Measurements from ENCODE around the gene EHD1. TPM values are rescaled to one million over a fixed set of nuclear protein-coding genes. Genes with fewer than 3 reads are reported as not detected.

The EHD1 gene
- total RNA-seq, 2 experiments from 2014 or later: 101 to 153 TPM

GRCh38 chr11:64892411-64892831 lies 14.0 kb upstream of the EHD1 start:
- H3K4me3 ChIP-seq (ENCODE audit: low read depth, low read length, poor library complexity, severe bottlenecking): no peak overlapping the region
- no peak overlapping the region for H2AFZ ChIP-seq (ENCODE audit: low read length)
- H4K20me1 ChIP-seq (ENCODE audit: insufficient read depth, low read length): no peaks in the 10 kb centered on the region
- POLR2A ChIA-PET: interaction anchor here (2.0 kb wide), 1 partner anchor 44 kb away, joined by 4 read pairs; no protein-coding TSS in a partner anchor
- H3K4me1 ChIP-seq (ENCODE audit: insufficient read depth, low read length, poor library complexity, severe bottlenecking): peaks cover 22% of the 10 kb centered on the region
- H3K4me2 ChIP-seq (ENCODE audit: low read length): no peak overlapping the region
- H3K9me3 ChIP-seq (ENCODE audit: low read length): no peaks in the 10 kb centered on the region
- no peaks in the 10 kb centered on the region for H3K79me2 ChIP-seq (ENCODE audit: insufficient read depth, low read depth, low read length)
- intact Hi-C loops (cut with micrococcal nuclease; ENCODE audit: unreplicated experiment): loop anchor here (5.0 kb wide), 1 partner anchor 105 kb away; no protein-coding TSS in a partner anchor
- no peak for DNase-seq (ENCODE audit: low spot score)
- BruUV-seq (replicated peaks): no TSS peak
- no peaks in the 10 kb centered on the region for H3K9me2 ChIP-seq (ENCODE audit: insufficient read depth, low read length)
- no peak overlapping the region for H3K27ac ChIP-seq (ENCODE audit: low read depth, low read length, poor library complexity, severe bottlenecking)
- CTCF ChIA-PET (ENCODE audit: unreplicated experiment): interaction anchor here (1.3 to 2.9 kb wide), 2 partner anchors 9 to 44 kb away, joined by 4 to 9 read pairs; no protein-coding TSS in a partner anchor
- H3K36me3 ChIP-seq (ENCODE audit: insufficient read depth, low read length): no peaks in the 10 kb centered on the region; the same call in 1 of the 2 replicates
- no peak for TF ChIP-seq EZH2phosphoT487 (IDR thresholded peaks at IDR 0.05; ENCODE audit: borderline replicate concordance, low read depth, low read length)

- BruUV-seq (replicated peaks): no TSS peak
- POLR2A ChIA-PET: interaction anchor here (2.0 kb wide), 1 partner anchor 43 kb away, joined by 4 read pairs; no protein-coding TSS in a partner anchor
Observed at GRCh38 chr11:64891880-64892279, 13.5 kb upstream of the EHD1 start.

GRCh38 chr11:64891215-64891848 lies 12.9 kb upstream of the EHD1 start:
- no peak for DNase-seq (ENCODE audit: low spot score)
- Histone ChIP-seq H4K20me1 (ENCODE audit: insufficient read depth, low read length) (no peaks in the 10 kb centered on the region), H3K4me1 (ENCODE audit: insufficient read depth, low read length, poor library complexity, severe bottlenecking) (peaks cover 28% of the 10 kb centered on the region), H3K27ac (ENCODE audit: low read depth, low read length, poor library complexity, severe bottlenecking) (no peak overlapping the region), H3K36me3 (ENCODE audit: insufficient read depth, low read length) (no peaks in the 10 kb centered on the region; the same call in 1 of the 2 replicates), H3K9me3 (ENCODE audit: low read length) (no peaks in the 10 kb centered on the region), H3K4me2 (ENCODE audit: low read length) (no peak overlapping the region), H3K79me2 (ENCODE audit: insufficient read depth, low read depth, low read length) (no peaks in the 10 kb centered on the region), H3K9me2 (ENCODE audit: insufficient read depth, low read length) (no peaks in the 10 kb centered on the region), H3K4me3 (ENCODE audit: low read depth, low read length, poor library complexity, severe bottlenecking) (no peak overlapping the region), H2AFZ (ENCODE audit: low read length) (no peak overlapping the region)
- POLR2A ChIA-PET: interaction anchor here (1.2 to 2.0 kb wide), 2 partner anchors 41 to 43 kb away, joined by 3 to 4 read pairs; no protein-coding TSS in a partner anchor
- CTCF ChIA-PET (ENCODE audit: unreplicated experiment): interaction anchor here (1.4 to 2.9 kb wide), 2 partner anchors 42 to 43 kb away, joined by 4 to 9 read pairs; no protein-coding TSS in a partner anchor
- BruUV-seq (replicated peaks): no TSS peak
- intact Hi-C loops (cut with micrococcal nuclease; ENCODE audit: unreplicated experiment): loop anchor here (5.0 kb wide), 1 partner anchor 104 kb away; no protein-coding TSS in a partner anchor
- TF ChIP-seq CTCF (conservative IDR thresholded peaks at IDR 0.05; ENCODE audit: low read length) (no peak), EZH2phosphoT487 (IDR thresholded peaks at IDR 0.05; ENCODE audit: borderline replicate concordance, low read depth, low read length) (no peak)

More at GRCh38 chr11:64891880-64892279, 13.5 kb upstream of the EHD1 start:
- Histone ChIP-seq H3K36me3 (ENCODE audit: insufficient read depth, low read length) (no peaks in the 10 kb centered on the region; the same call in 1 of the 2 replicates), H3K4me2 (ENCODE audit: low read length) (no peak overlapping the region), H3K9me3 (ENCODE audit: low read length) (no peaks in the 10 kb centered on the region), H3K4me1 (ENCODE audit: insufficient read depth, low read length, poor library complexity, severe bottlenecking) (peaks cover 27% of the 10 kb centered on the region), H4K20me1 (ENCODE audit: insufficient read depth, low read length) (no peaks in the 10 kb centered on the region), H2AFZ (ENCODE audit: low read length) (no peak overlapping the region), H3K9me2 (ENCODE audit: insufficient read depth, low read length) (no peaks in the 10 kb centered on the region), H3K4me3 (ENCODE audit: low read depth, low read length, poor library complexity, severe bottlenecking) (no peak overlapping the region), H3K79me2 (ENCODE audit: insufficient read depth, low read depth, low read length) (no peaks in the 10 kb centered on the region), H3K27ac (ENCODE audit: low read depth, low read length, poor library complexity, severe bottlenecking) (no peak overlapping the region)
- CTCF ChIA-PET (ENCODE audit: unreplicated experiment): interaction anchor here (1.3 to 2.9 kb wide), 2 partner anchors 8 to 44 kb away, joined by 4 to 9 read pairs; no protein-coding TSS in a partner anchor
- no peak for DNase-seq (ENCODE audit: low spot score)
- TF ChIP-seq EZH2phosphoT487 (IDR thresholded peaks at IDR 0.05; ENCODE audit: borderline replicate concordance, low read depth, low read length): no peak
- TF ChIP-seq CTCF (conservative IDR thresholded peaks at IDR 0.05; ENCODE audit: low read length): no peak
- intact Hi-C loops (cut with micrococcal nuclease; ENCODE audit: unreplicated experiment): loop anchor here (5.0 kb wide), 1 partner anchor 105 kb away; no protein-coding TSS in a partner anchor

Measured in OCI-LY7 (cell line).